Lower leg skin (tissue), 4 donors: ENCODE measurements around the gene PEX7. TPM values are rescaled to one million over a fixed set of nuclear protein-coding genes. Genes with fewer than 3 reads are reported as not detected.
"Not testable (repeated sequence)": the region's sequence is repeated elsewhere in the genome, so short reads cannot be mapped to it uniquely, and the experiment has no call there.

Experiments used
- DNase-seq, 2 donors: peaks; one replicate each; pipeline ENCODE4 v3.0.0-alpha.2; 2019; ENCODE audit warnings: low spot score in 2 of 2
- H3K4me3 ChIP-seq: fragments of 200-600 bp; sonication (generic); 2 replicates; pipeline ENCODE4 v1.5.1; 2017; ENCODE audit warnings: mild to moderate bottlenecking, low read depth; ENCODE audit not compliant: poor library complexity, severe bottlenecking
- CTCF ChIP-seq, 3 donors: fragments of 450-650 bp; IDR thresholded peaks; one replicate each; pipeline ENCODE4 v1.5.1; 2016; ENCODE audit warnings: antibody characterized with exemption in 3 of 3, mild to moderate bottlenecking in 3 of 3, moderate library complexity in 2 of 3
- POLR2A ChIP-seq, 2 donors: fragments of 450-650 bp; IDR thresholded peaks; one replicate each; pipeline ENCODE4 v1.6.1; 2016 to 2017; ENCODE audit warnings: antibody characterized with exemption in 2 of 2, mild to moderate bottlenecking in 1 of 2, moderate library complexity in 1 of 2
- WGBS, 2 donors: methylation state at CpG; one replicate each; pipeline ENCODE4 v1.1.5; 2018; 5-methylcytosine and 5-hydroxymethylcytosine counted together
- intact Hi-C: fragments of 100-400 bp; cut with DNase I; formaldehyde crosslinking; loops from one replicate; pipeline ENCODE4 v1.15.0; 2023; ENCODE audit warnings: low total_unique reads
- total RNA-seq, 4 donors: library from RNA; depleted of rRNA; stranded (reverse); fragments of >200 nt; gene quantifications; one replicate each; pipeline ENCODE4 v1.1.0, GENCODE V29; 2016

The PEX7 gene
- total RNA-seq, 4 donors from 2014 or later: 15.2 to 21.5 (median 21.2) TPM

GRCh38 chr6:136927292-136927691 is 104.9 kb downstream of the PEX7 start:
- DNase-seq: no peak
- intact Hi-C loops: no loop called here
- no peak for TF ChIP-seq CTCF (IDR thresholded peaks at IDR 0.05)
- no peak for TF ChIP-seq POLR2A (IDR thresholded peaks at IDR 0.05)
- 82 to 83% methylated on average over 3 of the region's 3 CpGs for WGBS, 2 donors
- no peak overlapping the region for H3K4me3 ChIP-seq

- TF ChIP-seq CTCF (IDR thresholded peaks at IDR 0.05): no peak
- TF ChIP-seq POLR2A (IDR thresholded peaks at IDR 0.05): no peak
- 89 to 92% methylated on average over 4 of the region's 4 CpGs for WGBS, 2 donors
Observed at GRCh38 chr6:136930528-136930927, 108.1 kb downstream of the PEX7 start.

GRCh38 chr6:136932599-136932998 is 110.2 kb downstream of the PEX7 start:
- TF ChIP-seq CTCF (IDR thresholded peaks at IDR 0.05): no peak
- no peak for TF ChIP-seq POLR2A (IDR thresholded peaks at IDR 0.05)
- WGBS, 2 donors: 95 to 98% methylated on average over 2 of the region's 2 CpGs
- no peak for DNase-seq
- intact Hi-C loops: no loop called here
- H3K4me3 ChIP-seq: no peak overlapping the region

More at GRCh38 chr6:136930528-136930927, 108.1 kb downstream of the PEX7 start:
- intact Hi-C loops: no loop called here
- no peak for DNase-seq
- no peak overlapping the region for H3K4me3 ChIP-seq

- 47 to 62% methylated on average over 1 of the region's 1 CpG for WGBS, 2 donors
- intact Hi-C loops: no loop called here
- TF ChIP-seq CTCF (IDR thresholded peaks at IDR 0.05) (no peak), POLR2A (IDR thresholded peaks at IDR 0.05) (no peak)
- no peak overlapping the region for H3K4me3 ChIP-seq
- no peak for DNase-seq
Observed at GRCh38 chr6:136945072-136945471, 122.7 kb downstream of the PEX7 start.

- TF ChIP-seq POLR2A (IDR thresholded peaks at IDR 0.05) (no peak), CTCF (IDR thresholded peaks at IDR 0.05) (no peak)
- 75 to 81% methylated on average over 4 of the region's 4 CpGs for WGBS, 2 donors
- intact Hi-C loops: no loop called here
Observed at GRCh38 chr6:136945711-136946121, 123.3 kb downstream of the PEX7 start.

GRCh38 chr6:136947037-136947436 is 124.6 kb downstream of the PEX7 start:
- 56 to 61% methylated on average over 9 of the region's 9 CpGs for WGBS, 2 donors
- no peak for TF ChIP-seq CTCF (IDR thresholded peaks at IDR 0.05)
- no peak for TF ChIP-seq POLR2A (IDR thresholded peaks at IDR 0.05)
- intact Hi-C loops: no loop called here
- DNase-seq: no peak
- H3K4me3 ChIP-seq: no peak overlapping the region

More at GRCh38 chr6:136945711-136946121, 123.3 kb downstream of the PEX7 start:
- no peak overlapping the region for H3K4me3 ChIP-seq
- no peak for DNase-seq

GRCh38 chr6:136949957-136950356 is 127.6 kb downstream of the PEX7 start:
- H3K4me3 ChIP-seq, DNase-seq, intact Hi-C loops: not testable (repeated sequence)
- WGBS, 2 donors: 86 to 93% methylated on average over 3 of the region's 3 CpGs
